Measurements from ENCODE around the gene AJAP1. TPM values are rescaled to one million over a fixed set of nuclear protein-coding genes. Genes with fewer than 3 reads are reported as not detected.

The AJAP1 gene
- total and polyA plus RNA-seq, 2 of the 8 experiments (the other 6 are each of a cell fraction or from before 2014, with no cell fraction given), result 1.9 to 6.2 TPM

- FAIRE-seq, result no peak
- H3K56ac ChIP-seq (replicated peaks; ENCODE audit: insufficient read length, low read depth, low read length), result no peak overlapping the region
- DNase-seq (ENCODE audit: low read depth in 1 of 2, low spot score in 2 of 2), result no peak
- no peak overlapping the region for H3K18ac ChIP-seq (ENCODE audit: extremely low read depth, low read length)
- no peaks in the 10 kb centered on the region; a peak in 1 of 7 replicates for H3K27me3 ChIP-seq (replicated peaks in 1 of 4; ENCODE audit: control insufficient read depth in 3 of 4, extremely low read depth in 1 of 4, insufficient read depth in 3 of 4, low read length in 3 of 4)
- H3K14ac ChIP-seq (ENCODE audit: insufficient read length), result no peak overlapping the region
- H2AFZ ChIP-seq (ENCODE audit: low read length), result no peak overlapping the region
- no peak overlapping the region for H4K5ac ChIP-seq (ENCODE audit: insufficient read length, low read depth, low read length)
- H3K23me2 ChIP-seq (ENCODE audit: low read depth, low read length), result peaks cover 7% of the 10 kb centered on the region; the same call in 1 of the 2 replicates
- 78% methylated on average over 8 of the region's 8 CpGs; no CpG with 5 or more reads in 1 of the 2 experiments for WGBS, 2 experiments (ENCODE audit: extremely low coverage in 1 of 2, insufficient coverage in 1 of 2, insufficient read length in 1 of 2, insufficient replicate concordance in 2 of 2, low coverage in 1 of 2, low lambda C conversion rate in 2 of 2, missing lambda C conversion rate in 1 of 2)
- no peaks in the 10 kb centered on the region for H3K79me2 ChIP-seq (ENCODE audit: control insufficient read depth in 1 of 2, insufficient read depth in 2 of 2, low read length in 2 of 2)
- H3K4me3 ChIP-seq (ENCODE audit: extremely low read depth in 1 of 4, insufficient read depth in 2 of 4, low read depth in 3 of 4, low read length in 4 of 4), result no peak overlapping the region
- no peak overlapping the region for H2BK20ac ChIP-seq (ENCODE audit: low read length)
- no peak overlapping the region for H2BK5ac ChIP-seq (ENCODE audit: low read depth, low read length)
- H3K79me1 ChIP-seq (ENCODE audit: low read depth, low read length), result no peaks in the 10 kb centered on the region
- H3K4me1 ChIP-seq (replicated peaks in 1 of 4; ENCODE audit: control insufficient read depth in 3 of 4, insufficient read depth in 4 of 4, low read length in 3 of 4), result no peaks in the 10 kb centered on the region; a peak in 1 of 7 replicates
- no peak overlapping the region for H2BK12ac ChIP-seq (ENCODE audit: low read depth, low read length)
- H4K91ac ChIP-seq (replicated peaks; ENCODE audit: insufficient read length, low read length), result no peak overlapping the region
- ChIA-PET CTCF (ENCODE audit: partially characterized antibody) (interaction anchor here (4.6 kb wide), 1 partner anchor 114 kb away, joined by 18 read pairs; no protein-coding TSS in a partner anchor), POLR2A (ENCODE audit: partially characterized antibody) (no interaction called here)
- no peak overlapping the region for H2BK15ac ChIP-seq (ENCODE audit: low read length)
- no peak overlapping the region for H3K4me2 ChIP-seq (ENCODE audit: insufficient read depth in 1 of 2, low read depth in 2 of 2, low read length in 2 of 2)
- H3K23ac ChIP-seq (ENCODE audit: insufficient read length), result no peak overlapping the region
- H4K8ac ChIP-seq (ENCODE audit: extremely low read depth, insufficient read depth, low read length), result no peak overlapping the region
- H3K27ac ChIP-seq (ENCODE audit: low read depth, low read length), result no peak overlapping the region
- no peaks in the 10 kb centered on the region for H3K9me3 ChIP-seq (ENCODE audit: insufficient read depth in 2 of 2, low read depth in 1 of 2, low read length in 1 of 2)
- H3K4ac ChIP-seq (replicated peaks; ENCODE audit: insufficient read length, low read depth, low read length), result no peak overlapping the region
- no peak overlapping the region for H2AK5ac ChIP-seq (ENCODE audit: low read depth, low read length)
- peaks cover 0 to 5% of the 10 kb centered on the region in 2 experiments for H4K20me1 ChIP-seq (replicated peaks in 1 of 2; ENCODE audit: control insufficient read depth in 1 of 2, insufficient read depth in 2 of 2, low read length in 2 of 2)
- H3K36me3 ChIP-seq (ENCODE audit: control insufficient read depth in 2 of 4, insufficient read depth in 4 of 4, low read length in 3 of 4), result no peaks in the 10 kb centered on the region
- H3K9ac ChIP-seq (replicated peaks in 1 of 4; ENCODE audit: extremely low read depth in 1 of 4, low read depth in 3 of 4, low read length in 3 of 4), result no peak overlapping the region
- no peak overlapping the region for H2BK120ac ChIP-seq (replicated peaks; ENCODE audit: low read depth, low read length)
- TF ChIP-seq CEBPB (IDR thresholded peaks at IDR 0.05; ENCODE audit: low read depth, low read length) (no peak), RBBP5 (IDR thresholded peaks at IDR 0.05; ENCODE audit: borderline replicate concordance, low read depth, low read length) (no peak), POLR2AphosphoS5 (IDR thresholded peaks at IDR 0.05; ENCODE audit: low read depth, low read length) (no peak), HDAC2 (IDR thresholded peaks at IDR 0.05; ENCODE audit: borderline replicate concordance in 1 of 2, low read depth in 2 of 2, low read length in 2 of 2) (no peak), SUZ12 (IDR thresholded peaks at IDR 0.05; ENCODE audit: low read length) (no peak), TCF12 (IDR thresholded peaks at IDR 0.05; ENCODE audit: low read depth, low read length) (no peak), ZNF274 (IDR thresholded peaks at IDR 0.05; ENCODE audit: borderline replicate concordance, extremely low read depth, low read length) (no peak), BCL11A (IDR thresholded peaks at IDR 0.05; ENCODE audit: low read depth in 2 of 2, low read length in 2 of 2) (no peak), CBX5 (IDR thresholded peaks at IDR 0.05; ENCODE audit: low read depth, low read length) (no peak), SAP30 (IDR thresholded peaks at IDR 0.05; ENCODE audit: insufficient read depth, insufficient replicate concordance, low read length) (no peak), SIN3A (conservative IDR thresholded peaks at IDR 0.05 in 1 of 2, IDR thresholded peaks at IDR 0.05 in 1 of 2; ENCODE audit: low read depth in 1 of 2, low read length in 2 of 2) (no peak), TAF1 (IDR thresholded peaks at IDR 0.05; ENCODE audit: low read depth, low read length) (no peak), TAF7 (optimal IDR thresholded peaks at IDR 0.05; ENCODE audit: borderline replicate concordance, low read depth, low read length) (no peak), BRCA1 (IDR thresholded peaks at IDR 0.05; ENCODE audit: low read depth, low read length) (no peak), SP1 (IDR thresholded peaks at IDR 0.05; ENCODE audit: low read depth, low read length) (no peak)
Observed at GRCh38 chr1:4770713-4771112, 116.3 kb downstream of the AJAP1 start.

All from H1 (cell line).